Measurements from ENCODE around the gene ACSM2A.
"Not testable (repeated sequence)": the region's sequence is repeated elsewhere in the genome, so short reads cannot be mapped to it uniquely, and the experiment has no call there.

The ACSM2A gene

DNA sequence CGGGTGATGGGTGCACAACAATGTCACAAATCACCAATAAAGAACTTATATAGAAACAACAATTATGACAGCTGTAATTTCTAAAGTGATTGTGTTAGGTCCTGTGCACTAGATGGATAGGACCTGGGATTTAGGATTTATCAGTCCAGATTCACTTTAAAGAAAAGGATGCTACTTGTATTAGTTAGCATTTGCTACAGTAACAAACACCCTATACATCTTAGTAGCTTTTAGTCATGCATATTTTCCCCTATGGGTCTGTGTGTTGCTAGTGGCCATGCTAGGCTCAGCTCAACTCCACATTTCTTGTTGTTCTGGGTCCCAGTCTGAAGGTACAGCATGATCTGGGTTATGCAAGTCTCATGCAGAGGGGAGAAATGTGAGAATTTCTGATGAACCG is 7.9 kb downstream of the ACSM2A start:
- DNase-seq, result not testable (repeated sequence)

DNA sequence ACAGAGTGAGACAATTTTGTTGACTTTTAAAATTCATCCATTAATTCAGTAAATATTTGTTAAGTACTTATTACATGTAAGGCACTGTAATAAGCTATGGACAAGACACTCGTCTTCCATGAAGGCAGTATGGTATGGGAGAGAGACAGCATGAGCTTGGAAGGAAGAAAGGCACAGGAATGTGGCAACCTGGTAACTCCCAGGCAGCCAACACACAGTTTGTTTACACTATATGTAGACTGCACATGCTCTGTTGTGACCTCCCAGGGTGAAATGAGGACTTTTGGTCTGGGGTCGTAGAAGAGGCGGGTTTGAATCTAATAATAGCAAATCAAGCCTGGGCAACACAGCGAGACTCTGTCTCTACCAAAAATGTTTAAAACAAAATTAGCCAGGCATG is 9.0 kb downstream of the ACSM2A start:
- DNase-seq, result not testable (repeated sequence)

DNA sequence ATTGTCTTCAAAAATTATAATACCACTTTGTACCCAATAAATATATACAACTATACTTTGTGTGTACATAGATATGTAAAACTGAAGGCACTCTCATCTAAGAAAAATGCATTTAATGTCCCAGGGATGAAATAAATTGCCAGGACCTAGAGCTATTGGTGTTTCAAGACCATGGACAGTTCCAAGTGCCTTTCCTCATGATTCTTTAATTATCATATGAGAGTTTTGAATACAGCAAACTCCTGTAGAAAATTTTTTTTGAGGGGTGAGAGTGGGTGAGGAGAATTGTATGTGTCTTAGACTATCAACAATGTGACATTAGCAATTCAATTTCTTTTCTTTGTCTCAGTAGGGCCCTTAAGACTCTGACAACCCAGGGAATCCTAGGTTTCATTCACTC is 17.6 kb downstream of the ACSM2A start:
- not testable (repeated sequence) for DNase-seq

DNA sequence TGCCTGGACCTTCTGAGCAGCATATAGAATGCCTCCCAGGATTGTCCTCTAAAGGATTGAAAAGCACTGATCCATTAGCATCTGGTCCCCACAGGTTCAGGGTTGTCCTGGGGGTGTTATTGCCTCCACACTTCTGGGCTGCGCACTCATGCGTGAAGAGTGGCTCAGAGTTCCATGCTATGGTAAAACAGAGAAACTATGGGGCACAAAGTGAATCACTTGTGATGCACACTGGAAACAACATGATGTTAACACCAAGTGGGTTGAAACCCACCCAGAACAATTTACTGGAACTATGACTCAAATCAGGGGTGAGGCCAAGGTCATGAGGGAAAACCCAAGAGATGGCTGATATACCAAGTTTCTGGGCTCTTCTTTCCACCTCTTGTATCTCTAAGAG is 18.6 kb downstream of the ACSM2A start:
- not testable (repeated sequence) for DNase-seq

DNA sequence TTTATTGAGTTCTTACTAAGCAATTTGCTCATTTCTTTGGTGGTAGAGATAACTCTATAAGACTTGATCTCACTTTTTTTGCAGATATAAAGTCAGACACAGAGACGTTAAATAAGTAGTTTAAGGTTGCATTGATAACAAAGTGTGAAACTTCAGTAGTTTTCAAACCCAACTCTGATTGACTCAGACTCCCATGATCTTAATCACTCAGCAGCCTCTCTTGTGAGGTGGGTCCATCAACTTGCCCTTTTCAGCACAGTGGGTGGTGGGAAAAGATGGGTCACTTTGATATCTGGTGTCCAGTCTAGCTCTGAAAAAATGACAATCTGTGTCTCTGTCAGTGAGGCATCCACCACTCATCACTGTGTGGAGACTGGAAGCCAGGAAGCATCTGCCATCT is 19.4 kb downstream of the ACSM2A start:
- DNase-seq, result not testable (repeated sequence)

- DNase-seq, result not testable (repeated sequence)
Measured at GRCh38 chr16:20477188-20477744, 25.9 kb downstream of the ACSM2A start.

- not testable (repeated sequence) for DNase-seq
Measured at GRCh38 chr16:20483989-20484388, 32.7 kb downstream of the ACSM2A start.

DNA sequence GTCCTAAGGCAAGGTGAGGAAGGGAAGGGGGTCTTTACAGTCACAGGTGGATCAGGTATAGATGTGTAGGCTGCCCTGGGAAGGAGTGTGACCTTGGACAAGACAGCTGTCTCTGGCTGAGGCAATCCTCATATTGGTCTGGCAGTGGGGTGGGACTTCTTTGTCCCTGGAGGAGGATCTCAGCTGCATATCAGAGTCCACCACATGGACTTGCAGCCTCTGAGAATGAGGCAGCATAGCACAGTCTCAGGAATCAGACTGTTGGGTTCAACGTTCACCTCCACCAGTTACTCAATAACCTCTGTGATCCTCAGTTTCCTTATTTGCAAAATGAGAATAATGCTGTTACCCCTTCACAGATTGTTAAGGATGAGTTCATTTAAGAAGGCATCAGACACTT is 33.4 kb downstream of the ACSM2A start:
- no peak for DNase-seq

- no peak for DNase-seq
Measured at GRCh38 chr16:20485408-20485807, 34.1 kb downstream of the ACSM2A start.

- not testable (repeated sequence) for DNase-seq
Measured at GRCh38 chr16:20490994-20491393, 39.7 kb downstream of the ACSM2A start.

DNA sequence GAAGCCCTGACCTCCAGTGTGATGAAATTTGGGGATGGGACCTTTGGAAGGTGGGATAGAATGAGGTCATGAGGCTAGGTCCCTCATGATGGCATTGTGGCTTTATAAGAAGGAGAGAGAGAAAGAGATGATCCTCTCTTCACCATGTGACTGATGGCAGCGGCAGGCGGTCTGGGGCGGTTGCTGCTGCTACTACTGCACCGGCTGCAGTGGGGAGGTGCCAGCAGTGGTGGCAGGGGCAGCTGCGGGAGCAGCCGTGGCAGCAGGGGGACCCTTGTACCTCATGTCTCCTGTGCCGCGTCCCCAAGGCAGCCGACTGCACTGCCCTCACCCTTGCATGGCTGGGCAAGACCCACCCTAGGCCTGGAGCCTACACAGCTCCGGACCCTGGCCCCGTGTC is 40.1 kb downstream of the ACSM2A start:
- not testable (repeated sequence) for DNase-seq

DNA sequence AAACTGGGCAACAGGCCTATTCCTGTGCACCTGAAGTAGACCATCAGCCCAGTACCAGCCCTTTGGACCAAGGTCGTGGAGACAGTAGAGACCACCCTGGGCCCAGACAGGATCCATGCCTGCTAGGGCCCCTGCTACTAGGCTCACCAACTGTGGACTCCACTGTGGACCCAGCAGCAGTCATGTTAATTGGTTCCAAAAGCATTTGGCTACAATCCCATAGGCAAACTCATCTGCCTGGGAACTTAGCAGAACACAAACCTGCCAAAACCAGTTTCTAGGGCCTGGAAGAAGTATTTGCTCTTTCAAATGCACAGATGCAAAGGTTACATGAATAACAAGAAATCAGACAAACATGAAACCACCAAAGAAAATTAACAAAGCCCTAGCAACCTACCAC is 53.1 kb downstream of the ACSM2A start:
- no peak for DNase-seq

GRCh38 chr16:20507280-20507679 is 56.0 kb downstream of the ACSM2A start:
- no peak for DNase-seq

- no peak for DNase-seq
Measured at GRCh38 chr16:20510323-20510722, 59.0 kb downstream of the ACSM2A start.

- no peak for DNase-seq
Measured at GRCh38 chr16:20515688-20516090, 64.4 kb downstream of the ACSM2A start.

- DNase-seq, result no peak
Measured at GRCh38 chr16:20517149-20517548, 65.8 kb downstream of the ACSM2A start.

- DNase-seq, result no peak
Measured at GRCh38 chr16:20519231-20519630, 67.9 kb downstream of the ACSM2A start.

GRCh38 chr16:20520103-20520502 is 68.8 kb downstream of the ACSM2A start:
- DNase-seq, result no peak

- not testable (repeated sequence) for DNase-seq
Measured at GRCh38 chr16:20531795-20532194, 80.5 kb downstream of the ACSM2A start.

- DNase-seq, result not testable (repeated sequence)
Measured at GRCh38 chr16:20532284-20532792, 81.0 kb downstream of the ACSM2A start.

DNA sequence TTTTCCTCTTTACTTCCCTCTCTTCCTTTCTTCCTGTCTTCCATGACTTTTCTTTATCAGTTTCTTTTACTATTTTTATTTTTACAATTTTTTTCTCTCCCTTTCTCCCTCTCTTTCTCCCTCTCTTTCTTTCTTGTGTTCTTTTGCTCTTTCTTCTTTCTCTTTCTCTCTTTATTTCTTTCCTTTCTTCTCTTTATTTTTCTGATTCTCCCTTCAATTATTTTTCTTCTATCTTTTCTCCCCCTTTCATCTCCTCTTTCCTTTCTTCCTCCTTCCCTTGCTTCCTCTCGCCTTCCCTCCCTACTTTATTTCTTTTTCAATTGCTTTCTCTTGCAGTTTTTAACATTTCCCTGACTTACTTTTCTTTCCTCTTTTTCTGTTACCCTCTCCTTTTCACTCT is 85.3 kb downstream of the ACSM2A start:
- DNase-seq, result not testable (repeated sequence)
